ENCODE data around the gene MYBPC1. TPM values are rescaled to one million over a fixed set of nuclear protein-coding genes. Genes with fewer than 3 reads are reported as not detected.
A peak's percentile ranks its signal among the peaks of the same experiment; 100 is the strongest.

The MYBPC1 gene
- total and polyA plus RNA-seq, 9 of the 15 experiments (the other 6 are each of a cell fraction or from before 2014, with no cell fraction given) = not detected

DNA sequence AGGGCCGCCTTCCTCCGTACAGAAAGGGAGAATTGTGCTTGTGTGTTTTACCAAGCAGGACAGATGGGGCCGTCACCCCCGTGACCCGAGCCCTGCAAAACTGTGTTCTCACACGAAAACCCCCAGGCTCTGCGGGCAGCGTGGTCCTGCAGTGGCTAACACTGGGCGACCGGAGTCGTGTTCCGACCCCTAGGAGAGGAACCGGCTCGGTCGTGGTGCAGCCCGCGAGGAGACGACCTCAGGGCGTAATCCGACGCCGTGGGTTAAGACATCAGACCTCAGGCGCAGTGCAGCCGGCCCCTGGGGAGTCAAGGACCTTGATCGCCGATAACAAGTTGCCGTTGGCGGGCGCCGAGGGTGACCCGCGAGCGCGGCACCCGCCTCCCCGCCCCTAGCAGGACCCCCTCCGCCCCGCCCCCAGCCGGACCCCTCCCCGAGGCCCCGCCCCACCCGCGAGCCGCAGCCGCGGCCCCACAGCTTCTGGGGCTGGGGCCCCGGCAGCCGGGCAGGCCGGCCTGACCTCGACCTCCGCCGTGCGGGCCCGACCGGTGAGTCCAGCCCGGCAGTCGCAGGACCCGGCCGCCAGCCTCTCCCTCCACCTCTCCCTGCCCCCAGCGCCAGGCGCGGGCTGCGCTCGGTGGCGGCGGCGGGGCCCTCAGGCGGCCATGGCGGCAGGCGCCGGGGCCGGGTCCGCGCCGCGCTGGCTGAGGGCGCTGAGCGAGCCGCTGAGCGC, 102.6 kb downstream of the MYBPC1 start, which contains the start of gene CHPT1 (continued):
- TF ChIP-seq RAD21 (CRISPR knock-in tag; conservative IDR thresholded peaks at IDR 0.05 in 1 of 2, IDR thresholded peaks at IDR 0.05 in 1 of 2) (no peak), ZFP1 (CRISPR knock-in tag; IDR thresholded peaks at IDR 0.05) (no peak), ZNF717 (CRISPR knock-in tag; IDR thresholded peaks at IDR 0.05) (no peak), RBM39 (optimal IDR thresholded peaks at IDR 0.05; ENCODE audit: low read depth, low read length) (no peak), BACH1 (tag; IDR thresholded peaks at IDR 0.05) (no peak), XRCC4 (IDR thresholded peaks at IDR 0.05; ENCODE audit: extremely low read depth, insufficient read depth, insufficient read length) (no peak), TBP (optimal IDR thresholded peaks at IDR 0.05; ENCODE audit: low read depth, low read length) (peak; percentile 60), EZH2 (IDR thresholded peaks at IDR 0.05; ENCODE audit: borderline replicate concordance, low read depth, low read length) (no peak), EP400 (IDR thresholded peaks at IDR 0.05) (peak; percentile 50; the same call in 1 of the 2 replicates), ZNF282 (CRISPR knock-in tag; IDR thresholded peaks at IDR 0.05) (no peak), CREB1 (IDR thresholded peaks at IDR 0.05) (peak; percentile 21; the same call in 1 of the 2 replicates), CREB1 (CRISPR knock-in tag; IDR thresholded peaks at IDR 0.05) (no peak; the same call in 1 of the 2 replicates), RUNX1 (IDR thresholded peaks at IDR 0.05; ENCODE audit: low read depth) (0 out of 2 replicates have a peak, but pooled peaks have one; percentile 13), POLR2A (conservative IDR thresholded peaks at IDR 0.05) (peak; percentile 73), POLR2AphosphoS2 (IDR thresholded peaks at IDR 0.05; ENCODE audit: low read length) (no peak), TGIF2 (CRISPR knock-in tag; IDR thresholded peaks at IDR 0.05) (no peak), FOS (IDR thresholded peaks at IDR 0.05; ENCODE audit: extremely low read depth, insufficient read length) (no peak), KDM4B (IDR thresholded peaks at IDR 0.05; ENCODE audit: borderline replicate concordance in 2 of 2, low read depth in 1 of 2) (no peak), TBL1XR1 (IDR thresholded peaks at IDR 0.05; ENCODE audit: low read length in 2 of 2) (peak in 1 of 2 experiments; percentile 60; a peak in 1 of 4 replicates), CHD4 (IDR thresholded peaks at IDR 0.05; ENCODE audit: insufficient read depth, insufficient replicate concordance, low read depth, low read length, poor library complexity, severe bottlenecking) (no peak)
- TF ChIP-seq, protein P1, sequence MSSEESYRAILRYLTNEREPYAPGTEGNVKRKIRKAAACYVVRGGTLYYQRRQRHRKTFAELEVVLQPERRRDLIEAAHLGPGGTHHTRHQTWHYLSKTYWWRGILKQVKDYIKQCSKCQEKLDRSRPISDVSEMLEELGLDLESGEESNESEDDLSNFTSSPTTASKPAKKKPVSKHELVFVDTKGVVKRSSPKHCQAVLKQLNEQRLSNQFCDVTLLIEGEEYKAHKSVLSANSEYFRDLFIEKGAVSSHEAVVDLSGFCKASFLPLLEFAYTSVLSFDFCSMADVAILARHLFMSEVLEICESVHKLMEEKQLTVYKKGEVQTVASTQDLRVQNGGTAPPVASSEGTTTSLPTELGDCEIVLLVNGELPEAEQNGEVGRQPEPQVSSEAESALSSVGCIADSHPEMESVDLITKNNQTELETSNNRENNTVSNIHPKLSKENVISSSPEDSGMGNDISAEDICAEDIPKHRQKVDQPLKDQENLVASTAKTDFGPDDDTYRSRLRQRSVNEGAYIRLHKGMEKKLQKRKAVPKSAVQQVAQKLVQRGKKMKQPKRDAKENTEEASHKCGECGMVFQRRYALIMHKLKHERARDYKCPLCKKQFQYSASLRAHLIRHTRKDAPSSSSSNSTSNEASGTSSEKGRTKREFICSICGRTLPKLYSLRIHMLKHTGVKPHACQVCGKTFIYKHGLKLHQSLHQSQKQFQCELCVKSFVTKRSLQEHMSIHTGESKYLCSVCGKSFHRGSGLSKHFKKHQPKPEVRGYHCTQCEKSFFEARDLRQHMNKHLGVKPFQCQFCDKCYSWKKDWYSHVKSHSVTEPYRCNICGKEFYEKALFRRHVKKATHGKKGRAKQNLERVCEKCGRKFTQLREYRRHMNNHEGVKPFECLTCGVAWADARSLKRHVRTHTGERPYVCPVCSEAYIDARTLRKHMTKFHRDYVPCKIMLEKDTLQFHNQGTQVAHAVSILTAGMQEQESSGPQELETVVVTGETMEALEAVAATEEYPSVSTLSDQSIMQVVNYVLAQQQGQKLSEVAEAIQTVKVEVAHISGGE (CRISPR knock-in tag; IDR thresholded peaks at IDR 0.05) = 0 out of 6 replicates have a peak, but pooled peaks of 1 of the 3 experiments have one; percentile 14
- TF ChIP-seq, protein P2, sequence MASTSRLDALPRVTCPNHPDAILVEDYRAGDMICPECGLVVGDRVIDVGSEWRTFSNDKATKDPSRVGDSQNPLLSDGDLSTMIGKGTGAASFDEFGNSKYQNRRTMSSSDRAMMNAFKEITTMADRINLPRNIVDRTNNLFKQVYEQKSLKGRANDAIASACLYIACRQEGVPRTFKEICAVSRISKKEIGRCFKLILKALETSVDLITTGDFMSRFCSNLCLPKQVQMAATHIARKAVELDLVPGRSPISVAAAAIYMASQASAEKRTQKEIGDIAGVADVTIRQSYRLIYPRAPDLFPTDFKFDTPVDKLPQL (IDR thresholded peaks at IDR 0.05; ENCODE audit: extremely low read depth, insufficient read length) = no peak
- TF ChIP-seq, protein P3, sequence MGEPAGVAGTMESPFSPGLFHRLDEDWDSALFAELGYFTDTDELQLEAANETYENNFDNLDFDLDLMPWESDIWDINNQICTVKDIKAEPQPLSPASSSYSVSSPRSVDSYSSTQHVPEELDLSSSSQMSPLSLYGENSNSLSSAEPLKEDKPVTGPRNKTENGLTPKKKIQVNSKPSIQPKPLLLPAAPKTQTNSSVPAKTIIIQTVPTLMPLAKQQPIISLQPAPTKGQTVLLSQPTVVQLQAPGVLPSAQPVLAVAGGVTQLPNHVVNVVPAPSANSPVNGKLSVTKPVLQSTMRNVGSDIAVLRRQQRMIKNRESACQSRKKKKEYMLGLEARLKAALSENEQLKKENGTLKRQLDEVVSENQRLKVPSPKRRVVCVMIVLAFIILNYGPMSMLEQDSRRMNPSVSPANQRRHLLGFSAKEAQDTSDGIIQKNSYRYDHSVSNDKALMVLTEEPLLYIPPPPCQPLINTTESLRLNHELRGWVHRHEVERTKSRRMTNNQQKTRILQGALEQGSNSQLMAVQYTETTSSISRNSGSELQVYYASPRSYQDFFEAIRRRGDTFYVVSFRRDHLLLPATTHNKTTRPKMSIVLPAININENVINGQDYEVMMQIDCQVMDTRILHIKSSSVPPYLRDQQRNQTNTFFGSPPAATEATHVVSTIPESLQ (CRISPR knock-in tag; IDR thresholded peaks at IDR 0.05) = no peak

All from K562 (cell line).